ENCODE results near the gene MMP14.
A peak's percentile ranks its signal among the peaks of the same experiment; 100 is the strongest.
"Not testable (repeated sequence)": the region's sequence is repeated elsewhere in the genome, so short reads cannot be mapped to it uniquely, and the experiment has no call there.

The MMP14 gene

DNA sequence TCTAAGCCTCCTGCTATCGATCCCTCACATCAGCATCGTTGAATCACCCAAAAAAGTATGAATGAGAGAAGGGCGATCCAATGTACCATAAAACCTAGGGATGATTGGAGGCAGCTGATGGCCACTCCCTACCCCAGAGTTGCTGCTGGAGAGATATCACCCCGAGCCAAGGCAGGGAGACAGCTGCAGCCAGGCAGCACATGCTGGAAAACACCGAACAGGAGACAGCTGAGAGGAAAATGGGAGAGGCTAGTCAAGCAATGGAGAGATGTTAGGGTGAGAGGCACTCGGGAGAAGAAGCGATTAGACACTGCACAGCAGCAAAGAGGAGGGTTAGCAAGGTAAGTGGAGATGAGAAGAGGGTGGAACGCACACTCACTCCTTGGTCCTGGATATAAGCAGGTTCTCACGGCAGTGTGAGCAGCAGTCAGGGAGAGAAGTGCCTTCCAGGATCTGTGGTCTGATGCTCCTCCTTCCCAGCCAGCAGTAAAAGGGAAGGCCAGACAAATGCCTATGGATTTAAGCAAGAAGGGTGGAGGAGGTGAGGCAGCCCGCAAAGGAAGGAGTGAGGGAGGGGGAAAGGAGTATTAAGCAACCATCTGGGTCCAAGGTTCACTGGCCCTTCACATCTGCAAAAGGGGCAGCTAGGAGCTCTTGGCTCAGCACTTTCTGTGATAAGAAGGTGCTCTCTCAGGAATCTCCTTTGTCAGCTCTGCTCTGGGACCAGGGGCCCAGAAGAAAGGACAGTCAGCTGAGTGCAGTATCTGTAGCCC, 21.3 kb upstream of the MMP14 start, which contains the start of gene SLC7A7:
Gene SLC7A7 (minus strand): TSS at position 495 of the 773 bp plus-strand sequence. CDS start 2,037 bp downstream, outside the sequence.
- no peak for DNase-seq

DNA sequence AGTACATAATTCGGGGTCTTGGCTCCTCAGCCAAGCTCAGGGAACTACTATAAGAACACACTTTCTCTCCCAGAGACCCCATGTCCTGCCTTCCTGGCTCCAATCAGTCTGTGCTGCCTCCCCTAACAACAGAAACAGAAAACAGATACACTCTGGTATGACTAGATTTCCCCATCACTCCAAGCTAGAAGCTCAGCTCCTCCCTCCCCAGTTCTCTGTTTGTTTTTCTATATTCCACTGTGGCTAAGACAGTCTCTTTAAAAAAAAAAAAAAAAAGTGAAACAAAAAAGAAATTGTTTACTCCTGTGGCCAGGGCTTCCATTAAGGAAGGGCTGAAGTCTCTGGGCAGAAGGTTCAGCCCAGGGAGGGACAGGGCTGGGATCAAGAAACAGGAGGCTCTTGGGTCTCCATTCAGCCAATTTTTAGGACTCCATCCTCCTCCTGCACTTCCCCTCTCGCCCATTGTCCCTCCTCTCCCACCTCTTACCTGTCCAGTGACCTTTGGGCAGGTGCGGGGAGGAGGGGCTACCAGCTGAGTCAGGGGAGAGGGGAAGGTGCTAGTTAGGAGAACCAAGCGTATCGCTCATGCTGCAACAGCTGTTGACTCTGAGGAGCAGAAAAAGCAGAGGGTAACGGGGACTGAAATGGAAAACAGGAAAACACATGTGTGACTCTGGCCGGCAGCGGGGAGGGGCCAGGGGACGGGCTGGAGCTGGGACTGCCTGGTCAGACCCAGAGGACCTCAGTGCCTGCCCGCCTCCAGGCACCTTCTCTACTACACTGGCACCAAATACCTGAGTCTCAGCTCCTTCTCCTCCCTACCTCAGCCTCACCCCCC, 17.0 kb upstream of the MMP14 start:
- DNase-seq = no peak

DNA sequence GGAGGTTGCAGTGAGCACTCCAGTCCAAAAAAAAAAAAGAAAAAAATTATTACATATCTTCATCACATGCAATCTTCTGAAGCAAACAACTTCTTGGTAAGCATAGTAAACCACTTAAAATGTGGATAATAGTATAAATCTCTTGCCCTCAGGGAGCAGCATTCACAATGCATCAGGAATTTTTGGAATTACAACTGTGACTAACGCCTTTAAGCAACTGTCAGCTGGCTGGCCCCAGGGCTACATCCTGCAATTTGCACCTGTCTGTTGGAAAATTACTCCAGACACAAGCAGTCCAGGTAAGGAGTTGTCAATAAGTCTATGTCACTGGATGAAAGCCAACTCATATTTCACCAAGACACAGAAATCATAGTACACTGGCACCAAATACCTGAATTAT, 15.7 kb upstream of the MMP14 start:
- peak; percentile 44 for DNase-seq

GRCh38 chr14:22821193-22822015, 15.0 kb upstream of the MMP14 start:
- DNase-seq = no peak

DNA sequence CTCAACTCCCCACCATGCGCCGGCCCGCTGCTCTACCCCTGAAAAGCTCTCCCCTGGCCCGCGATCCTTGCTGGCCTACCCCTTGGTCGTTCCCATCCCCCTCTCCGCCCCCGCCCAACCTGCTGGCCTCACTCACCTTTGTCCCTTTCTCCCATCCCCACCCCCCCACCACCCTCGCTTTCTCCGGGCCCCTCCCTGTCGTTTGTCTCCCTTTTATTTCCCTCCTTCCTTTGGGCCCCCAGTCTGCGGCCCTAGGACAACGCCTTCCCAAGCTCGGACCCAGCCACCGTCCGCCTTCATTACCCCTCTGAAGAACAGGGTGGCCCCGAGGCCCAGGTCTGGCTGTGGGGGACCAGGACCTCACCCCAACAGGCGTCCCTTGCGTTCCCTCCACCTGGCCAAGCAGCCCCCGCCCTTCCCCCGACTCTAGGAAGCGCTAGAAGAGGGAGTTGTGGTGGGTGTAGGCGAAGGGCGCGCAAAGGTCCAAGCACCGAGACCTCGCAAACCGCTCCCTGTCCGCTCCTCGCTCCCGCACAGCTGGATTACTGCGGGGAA, 14.3 kb upstream of the MMP14 start:
- DNase-seq = no peak

DNA sequence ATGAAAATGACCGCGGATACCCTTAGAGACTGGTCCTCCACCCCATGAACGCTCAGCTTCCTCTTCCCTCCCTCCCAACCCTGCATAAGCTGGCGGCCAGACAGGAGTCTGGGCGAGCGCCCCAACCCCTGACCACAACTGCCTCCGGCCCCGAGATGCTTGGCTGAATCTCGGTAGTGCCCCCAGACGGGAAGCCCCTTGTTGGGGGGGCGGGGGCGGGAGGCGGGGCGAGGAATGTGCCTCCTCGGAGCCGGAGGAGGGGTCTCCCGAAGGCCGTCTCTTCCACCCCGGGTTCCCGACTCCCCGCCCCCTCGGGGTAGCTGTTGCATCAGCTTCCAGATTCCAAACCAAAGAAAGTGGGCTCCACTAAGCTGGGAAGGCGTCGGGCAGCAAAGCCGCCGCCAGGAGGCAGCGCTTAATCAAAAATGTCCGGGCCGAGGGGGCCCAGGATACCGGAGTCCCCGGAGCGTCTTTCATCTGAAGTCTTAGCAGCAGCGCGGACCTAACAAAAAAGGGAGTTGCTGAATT, 13.8 kb upstream of the MMP14 start:
- DNase-seq = peak; percentile 79

DNA sequence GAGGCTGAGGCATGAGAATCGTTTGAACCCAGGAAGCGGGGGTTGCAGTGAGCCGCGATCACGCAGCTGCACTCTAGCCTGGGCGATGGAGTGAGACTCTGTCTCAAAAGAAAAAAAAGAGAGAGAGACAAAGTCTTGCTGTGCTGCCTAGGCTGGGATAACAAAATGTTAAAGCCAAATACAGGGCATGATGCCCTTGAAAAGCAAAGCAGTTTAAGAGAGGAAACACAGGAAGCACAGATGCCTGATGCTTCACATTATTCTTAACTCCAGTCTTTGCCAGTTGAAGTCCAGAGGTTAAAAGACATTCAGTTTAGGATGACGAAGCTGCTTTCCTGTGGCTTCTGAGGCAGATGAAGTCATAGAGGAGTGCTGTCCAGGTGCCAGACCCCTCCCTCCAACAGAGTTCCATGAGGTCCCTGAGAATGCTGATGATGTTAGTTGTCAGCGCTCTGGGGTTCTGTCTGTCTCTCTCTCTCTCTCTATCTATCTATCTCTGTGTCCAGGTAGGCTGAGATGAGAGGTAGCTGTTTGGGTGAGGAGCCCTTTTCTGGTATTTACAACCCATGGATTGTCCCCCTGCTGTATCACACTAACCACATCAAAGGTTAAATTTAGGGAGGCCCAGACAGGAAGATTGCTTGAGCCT, 11.6 kb upstream of the MMP14 start:
- DNase-seq = peak; percentile 92

- DNase-seq = not testable (repeated sequence)
These were observed 7.2 kb upstream of the MMP14 start for GRCh38 chr14:22829076-22829660.

GRCh38 chr14:22829661-22830442, 6.5 kb upstream of the MMP14 start, which contains the start of gene MRPL52:
Gene MRPL52, plus strand, starts transcription at chr14:22829887. Its CDS starts 26 bp downstream, at chr14:22829913.
- DNase-seq = peak; percentile 88

DNA sequence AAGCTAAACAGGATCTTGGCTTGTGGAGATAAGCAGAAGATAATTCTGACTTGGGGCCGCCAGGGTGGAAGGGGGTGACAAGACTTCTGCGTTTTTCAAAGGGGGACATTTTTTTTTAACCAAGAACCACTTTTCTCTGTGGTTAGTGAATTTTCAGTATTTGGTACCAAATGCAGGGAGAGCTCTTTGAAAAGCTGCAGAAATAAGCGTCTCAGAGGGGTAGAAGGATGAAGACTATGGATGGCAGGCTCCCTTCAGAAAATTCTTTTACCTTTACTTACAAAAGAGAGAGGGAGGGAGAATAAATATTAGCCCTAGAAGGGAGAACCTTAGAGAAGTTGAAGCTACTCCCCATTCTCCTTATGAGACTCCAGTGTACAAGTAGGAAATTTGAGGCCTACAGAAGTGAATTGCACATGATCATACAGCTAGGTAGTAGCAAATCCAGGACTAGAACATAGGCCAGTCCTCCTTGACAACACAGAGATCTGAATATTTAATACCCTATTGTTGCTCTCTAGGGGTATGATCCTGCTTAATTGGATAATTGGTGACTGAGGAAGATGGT, 5.9 kb upstream of the MMP14 start:
- DNase-seq = no peak

DNA sequence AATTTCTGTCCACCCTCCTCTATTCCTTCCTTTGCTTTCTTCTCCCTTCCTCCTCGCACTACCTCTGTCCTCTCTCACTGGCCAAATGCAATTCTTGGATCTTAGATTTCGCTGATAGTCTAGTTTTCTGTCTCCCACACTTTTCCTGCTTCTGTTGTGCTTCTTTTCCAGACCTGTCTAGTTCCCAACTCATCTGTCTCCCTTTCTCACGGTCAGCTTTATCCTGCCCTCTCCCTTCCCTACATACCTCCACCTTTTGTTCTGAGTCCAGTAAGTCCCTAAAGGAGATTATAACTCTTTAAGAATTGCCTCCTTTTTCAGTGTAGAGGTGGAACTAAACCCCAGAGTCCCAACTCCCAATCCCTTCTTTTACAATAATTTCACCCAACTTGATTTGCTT, 880 bp upstream of the MMP14 start:
- no peak for DNase-seq

DNA sequence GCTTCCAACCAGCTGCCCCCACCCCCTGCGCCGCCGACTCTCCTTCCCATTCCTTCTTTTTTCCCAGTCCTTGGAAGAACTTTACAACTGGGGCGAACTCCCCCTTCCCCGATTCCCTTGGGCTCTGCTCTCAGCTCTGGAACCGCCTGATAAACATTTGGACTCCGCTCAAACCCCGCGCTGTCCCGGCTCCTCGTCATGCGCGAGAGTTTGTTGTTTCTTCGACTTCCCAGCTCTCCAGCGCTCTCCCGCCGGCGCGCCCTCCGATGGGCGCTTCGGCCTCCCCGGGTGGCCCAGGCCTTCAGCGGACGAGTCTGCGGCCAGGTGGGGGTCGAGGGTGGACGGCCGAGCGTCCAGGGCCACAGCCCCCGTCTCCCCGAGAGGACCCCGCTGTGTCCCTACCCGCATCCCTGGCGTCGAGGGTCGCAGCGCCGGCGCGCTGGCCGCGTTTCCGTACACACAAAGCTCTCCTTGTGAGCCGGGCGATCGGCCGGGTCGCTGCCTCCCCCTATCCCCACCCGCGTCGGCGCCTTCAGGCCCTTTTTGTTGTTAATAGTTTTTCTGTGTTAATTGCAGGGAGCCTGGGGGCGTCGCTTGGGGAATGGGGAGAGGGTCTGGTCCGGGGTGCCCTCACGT, 847 bp downstream of the MMP14 start:
- DNase-seq = peak; percentile 57

- DNase-seq = peak; percentile 51
These were observed 1.6 kb downstream of the MMP14 start for GRCh38 chr14:22837750-22838538.

GRCh38 chr14:22838631-22839041, 2.3 kb downstream of the MMP14 start:
- DNase-seq = peak; percentile 47

- DNase-seq = peak; percentile 57
These were observed 2.9 kb downstream of the MMP14 start for GRCh38 chr14:22839159-22839779.

- DNase-seq = no peak
These were observed 4.9 kb downstream of the MMP14 start for GRCh38 chr14:22841311-22841710.

GRCh38 chr14:22841769-22842168, 5.4 kb downstream of the MMP14 start:
- no peak for DNase-seq

All from HCEC 1CT (cell line).